ENCODE measurements around the gene KIF13A.

The KIF13A gene

GRCh38 chr6:17907406-17908229 lies 79.8 kb downstream of the KIF13A start:
- H3K27ac ChIP-seq (replicated peaks), result peak overlapping the region; percentile 85
- no peaks in the 10 kb centered on the region for H3K27me3 ChIP-seq (ENCODE audit: insufficient read depth, poor library complexity, severe bottlenecking)
- H3K4me3 ChIP-seq (replicated peaks; ENCODE audit: insufficient read depth, low read length), result no peak overlapping the region
- DNase-seq (ENCODE audit: low read depth in 1 of 2, low spot score in 1 of 2), result peak; percentile 97
- TF ChIP-seq POLR2AphosphoS5 (IDR thresholded peaks at IDR 0.05; ENCODE audit: low read depth), result peak; percentile 78
- TF ChIP-seq SPI1 (IDR thresholded peaks at IDR 0.05; ENCODE audit: borderline replicate concordance, low read depth), result peak; percentile 96
- TF ChIP-seq, protein P1, sequence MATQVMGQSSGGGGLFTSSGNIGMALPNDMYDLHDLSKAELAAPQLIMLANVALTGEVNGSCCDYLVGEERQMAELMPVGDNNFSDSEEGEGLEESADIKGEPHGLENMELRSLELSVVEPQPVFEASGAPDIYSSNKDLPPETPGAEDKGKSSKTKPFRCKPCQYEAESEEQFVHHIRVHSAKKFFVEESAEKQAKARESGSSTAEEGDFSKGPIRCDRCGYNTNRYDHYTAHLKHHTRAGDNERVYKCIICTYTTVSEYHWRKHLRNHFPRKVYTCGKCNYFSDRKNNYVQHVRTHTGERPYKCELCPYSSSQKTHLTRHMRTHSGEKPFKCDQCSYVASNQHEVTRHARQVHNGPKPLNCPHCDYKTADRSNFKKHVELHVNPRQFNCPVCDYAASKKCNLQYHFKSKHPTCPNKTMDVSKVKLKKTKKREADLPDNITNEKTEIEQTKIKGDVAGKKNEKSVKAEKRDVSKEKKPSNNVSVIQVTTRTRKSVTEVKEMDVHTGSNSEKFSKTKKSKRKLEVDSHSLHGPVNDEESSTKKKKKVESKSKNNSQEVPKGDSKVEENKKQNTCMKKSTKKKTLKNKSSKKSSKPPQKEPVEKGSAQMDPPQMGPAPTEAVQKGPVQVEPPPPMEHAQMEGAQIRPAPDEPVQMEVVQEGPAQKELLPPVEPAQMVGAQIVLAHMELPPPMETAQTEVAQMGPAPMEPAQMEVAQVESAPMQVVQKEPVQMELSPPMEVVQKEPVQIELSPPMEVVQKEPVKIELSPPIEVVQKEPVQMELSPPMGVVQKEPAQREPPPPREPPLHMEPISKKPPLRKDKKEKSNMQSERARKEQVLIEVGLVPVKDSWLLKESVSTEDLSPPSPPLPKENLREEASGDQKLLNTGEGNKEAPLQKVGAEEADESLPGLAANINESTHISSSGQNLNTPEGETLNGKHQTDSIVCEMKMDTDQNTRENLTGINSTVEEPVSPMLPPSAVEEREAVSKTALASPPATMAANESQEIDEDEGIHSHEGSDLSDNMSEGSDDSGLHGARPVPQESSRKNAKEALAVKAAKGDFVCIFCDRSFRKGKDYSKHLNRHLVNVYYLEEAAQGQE (IDR thresholded peaks at IDR 0.05; ENCODE audit: insufficient replicate concordance, low read depth), result peak; percentile 11
- TF ChIP-seq GABPA (IDR thresholded peaks at IDR 0.05; ENCODE audit: low read depth), result peak; percentile 52
- TF ChIP-seq CTCF (IDR thresholded peaks at IDR 0.05; ENCODE audit: insufficient read depth, low read length), result peak; percentile 31

GRCh38 chr6:17905611-17906592 lies 81.5 kb downstream of the KIF13A start:
- TF ChIP-seq, protein P1 (IDR thresholded peaks at IDR 0.05; ENCODE audit: insufficient replicate concordance, low read depth), result no peak
- TF ChIP-seq CTCF (IDR thresholded peaks at IDR 0.05; ENCODE audit: insufficient read depth, low read length) (no peak), POLR2AphosphoS5 (IDR thresholded peaks at IDR 0.05; ENCODE audit: low read depth) (no peak), SPI1 (IDR thresholded peaks at IDR 0.05; ENCODE audit: borderline replicate concordance, low read depth) (no peak), GABPA (IDR thresholded peaks at IDR 0.05; ENCODE audit: low read depth) (no peak)
- no peak for DNase-seq (ENCODE audit: low read depth in 1 of 2, low spot score in 1 of 2)
- Histone ChIP-seq H3K4me3 (replicated peaks; ENCODE audit: insufficient read depth, low read length) (no peak overlapping the region), H3K27ac (replicated peaks) (no peak overlapping the region), H3K27me3 (ENCODE audit: insufficient read depth, poor library complexity, severe bottlenecking) (no peaks in the 10 kb centered on the region)

- DNase-seq (ENCODE audit: low read depth in 1 of 2, low spot score in 1 of 2), result no peak
- H3K4me3 ChIP-seq (replicated peaks; ENCODE audit: insufficient read depth, low read length), result no peak overlapping the region
- TF ChIP-seq CTCF (IDR thresholded peaks at IDR 0.05; ENCODE audit: insufficient read depth, low read length) (no peak), POLR2AphosphoS5 (IDR thresholded peaks at IDR 0.05; ENCODE audit: low read depth) (no peak), SPI1 (IDR thresholded peaks at IDR 0.05; ENCODE audit: borderline replicate concordance, low read depth) (no peak), GABPA (IDR thresholded peaks at IDR 0.05; ENCODE audit: low read depth) (no peak)
- TF ChIP-seq, protein P1 (IDR thresholded peaks at IDR 0.05; ENCODE audit: insufficient replicate concordance, low read depth), result no peak
- no peak overlapping the region for H3K27ac ChIP-seq (replicated peaks)
- no peaks in the 10 kb centered on the region for H3K27me3 ChIP-seq (ENCODE audit: insufficient read depth, poor library complexity, severe bottlenecking)
Measured at GRCh38 chr6:17904491-17905120, 82.8 kb downstream of the KIF13A start.

Measured in HL-60 (cell line).